Naive thymus-derived CD4-positive, alpha-beta T cell (primary cell): ENCODE measurements around the gene ERH. TPM values are rescaled to one million over a fixed set of nuclear protein-coding genes. Genes with fewer than 3 reads are reported as not detected.
A peak's percentile ranks its signal among the peaks of the same experiment; 100 is the strongest.

Experiments used
- ATAC-seq: fragments of 150-1000 bp; cut with Tn5 transposase; 2 replicates; pipeline ENCODE4 v1.10.0; 2021; ENCODE audit warnings: mild to moderate bottlenecking, moderate library complexity
- CTCF ChIA-PET: fragments of 350-600 bp; sonication (Branson Sonifier 250); formaldehyde crosslinking; loops from one replicate; lab custom pipeline; 2021; ENCODE audit warnings: antibody characterized with exemption; lab: Charles Lee
- POLR2A ChIA-PET: fragments of 350-600 bp; sonication (Branson Sonifier 250); formaldehyde crosslinking; loops from one replicate; lab custom pipeline; 2021; ENCODE audit warnings: antibody characterized with exemption, inconsistent platforms; lab: Charles Lee
- DNase-seq, 9 donors: peaks; one replicate each; pipeline versions ENCODE4 v3.0.0 to v3.0.0-alpha.2; 2020 to 2022; ENCODE audit warnings: mixed read lengths in 1 of 9
- H3K27ac ChIP-seq: one replicate; pipeline ENCODE4 v1.7.0; 2013; ENCODE audit warnings: mild to moderate bottlenecking, low read depth, low read length, moderate library complexity
- H3K27me3 ChIP-seq, 2 donors: one replicate each; pipeline ENCODE4 v1.7.0; 2013; ENCODE audit warnings: low read length in 2 of 2, mild to moderate bottlenecking in 2 of 2, moderate library complexity in 2 of 2; ENCODE audit not compliant: control insufficient read depth in 2 of 2, insufficient read depth in 2 of 2
- H3K36me3 ChIP-seq, 3 experiments: 1 replicate in 2 of 3; 2 replicates in 1 of 3; pipeline ENCODE4 v1.7.0; 2013; ENCODE audit warnings: low read length in 3 of 3, mild to moderate bottlenecking in 3 of 3, moderate library complexity in 1 of 3; ENCODE audit not compliant: insufficient read depth in 3 of 3, control insufficient read depth in 2 of 3
- H3K4me1 ChIP-seq, 2 donors: one replicate each; pipeline ENCODE4 v1.7.0; 2013; ENCODE audit warnings: low read length in 2 of 2, mild to moderate bottlenecking in 2 of 2, moderate library complexity in 1 of 2; ENCODE audit not compliant: control insufficient read depth in 2 of 2, insufficient read depth in 2 of 2
- H3K4me3 ChIP-seq: 2 replicates; pipeline ENCODE4 v1.7.0; 2013; ENCODE audit warnings: mild to moderate bottlenecking, low read length
- H3K9me3 ChIP-seq, 3 experiments: 1 replicate in 2 of 3; 2 replicates in 1 of 3; pipeline ENCODE4 v1.7.0; 2013; ENCODE audit warnings: low read length in 3 of 3; ENCODE audit not compliant: control insufficient read depth in 2 of 3
- H3K27ac Mint-ChIP-seq, 9 donors: one replicate each; pipeline ENCODE4 v1.8.0; 2020 to 2022; ENCODE audit warnings: mixed read lengths in 9 of 9, mild to moderate bottlenecking in 8 of 9, moderate library complexity in 5 of 9, inconsistent platforms in 2 of 9
- H3K27me3 Mint-ChIP-seq, 5 donors: one replicate each; pipeline ENCODE4 v1.8.0; 2021 to 2022; ENCODE audit warnings: mixed read lengths in 5 of 5, mild to moderate bottlenecking in 1 of 5
- H3K36me3 Mint-ChIP-seq, 5 donors: one replicate each; pipeline ENCODE4 v1.8.0; 2020 to 2022; ENCODE audit warnings: mixed read lengths in 5 of 5, mild to moderate bottlenecking in 3 of 5, inconsistent platforms in 1 of 5
- H3K4me1 Mint-ChIP-seq, 7 donors: one replicate each; pipeline ENCODE4 v1.8.0; 2020 to 2022; ENCODE audit warnings: mixed read lengths in 7 of 7, mild to moderate bottlenecking in 3 of 7, inconsistent platforms in 1 of 7
- H3K4me3 Mint-ChIP-seq, 10 donors: one replicate each; pipeline ENCODE4 v1.8.0; 2020 to 2022; ENCODE audit warnings: mild to moderate bottlenecking in 10 of 10, mixed read lengths in 10 of 10, moderate library complexity in 6 of 10, inconsistent platforms in 2 of 10
- H3K9me3 Mint-ChIP-seq, 11 donors: one replicate each; pipeline ENCODE4 v1.8.0; 2020 to 2022; ENCODE audit warnings: mixed read lengths in 11 of 11, mild to moderate bottlenecking in 4 of 11, inconsistent platforms in 1 of 11, moderate library complexity in 1 of 11
- intact Hi-C, 2 donors: fragments of 100-400 bp; cut with micrococcal nuclease; formaldehyde crosslinking; loops; one replicate each; pipeline ENCODE4 v1.15.1; 2023
- polyA plus RNA-seq, 2 donors: library from polyadenylated mRNA; unstranded; fragments of 300-500 nt; fragmentation: Illumina TruSeq; gene quantifications; one replicate each; pipeline ENCODE4 v1.2.3, GENCODE V29; 2021
- total RNA-seq, 6 experiments: library from RNA in 5 of 6; stranded (reverse) in 5 of 6; gene quantifications; 1 replicate in 5 of 6; 2 replicates in 1 of 6; pipeline ENCODE4 v1.2.3 and lab custom pipeline; 2021 to 2026

ERH gene
- total and polyA plus RNA-seq, 7 experiments from 2014 or later, result 26.4 to 330 (median 93.7) TPM

GRCh38 chr14:69363964-69364363 lies 34.1 kb downstream of the ERH start:
- no peak for ATAC-seq
- Histone ChIP-seq H3K36me3 (no peaks in the 10 kb centered on the region), H3K27ac (no peak overlapping the region), H3K4me1 (no peaks in the 10 kb centered on the region), H3K4me3 (no peak overlapping the region), H3K27me3 (no peaks in the 10 kb centered on the region), H3K9me3 (no peaks in the 10 kb centered on the region)
- intact Hi-C loops, result no loop called here
- H3K4me3 Mint-ChIP-seq, result no peak overlapping the region
- H3K27me3 Mint-ChIP-seq, result peaks cover 0 to 32% (median 0%) of the 10 kb centered on the region in 5 donors
- DNase-seq, result no peak
- H3K4me1 Mint-ChIP-seq, result peaks cover 0 to 2% (median 0%) of the 10 kb centered on the region in 7 donors
- peaks cover 0 to 4% (median 0%) of the 10 kb centered on the region in 5 donors for H3K36me3 Mint-ChIP-seq
- no peaks in the 10 kb centered on the region for H3K9me3 Mint-ChIP-seq
- no peak overlapping the region for H3K27ac Mint-ChIP-seq
- ChIA-PET CTCF (no interaction called here), POLR2A (no interaction called here)

- intact Hi-C loops, result no loop called here
Observed at GRCh38 chr14:69363055-69363454, 35.0 kb downstream of the ERH start.

GRCh38 chr14:69360438-69361108 lies 37.5 kb downstream of the ERH start:
- Histone ChIP-seq H3K4me3 (no peak overlapping the region), H3K9me3 (no peaks in the 10 kb centered on the region), H3K4me1 (no peaks in the 10 kb centered on the region), H3K27ac (no peak overlapping the region), H3K27me3 (no peaks in the 10 kb centered on the region), H3K36me3 (no peaks in the 10 kb centered on the region)
- peak overlapping the region in 1 of 9 donors; percentile 71 for H3K27ac Mint-ChIP-seq
- no peaks in the 10 kb centered on the region for H3K9me3 Mint-ChIP-seq
- H3K36me3 Mint-ChIP-seq, result no peaks in the 10 kb centered on the region
- ChIA-PET POLR2A (no interaction called here), CTCF (interaction anchor here (0.7 kb wide), 1 partner anchor 100 kb away, joined by 3 read pairs; no protein-coding TSS in a partner anchor)
- peaks cover 0 to 10% (median 0%) of the 10 kb centered on the region in 7 donors for H3K4me1 Mint-ChIP-seq
- ATAC-seq (no peak), DNase-seq (no peak)
- peaks cover 0 to 36% (median 0%) of the 10 kb centered on the region in 5 donors for H3K27me3 Mint-ChIP-seq
- H3K4me3 Mint-ChIP-seq, result no peak overlapping the region
- intact Hi-C loops, result no loop called here

More at GRCh38 chr14:69363055-69363454, 35.0 kb downstream of the ERH start:
- peak overlapping the region in 1 of 9 donors; percentile 51 for H3K27ac Mint-ChIP-seq
- no peaks in the 10 kb centered on the region for H3K9me3 Mint-ChIP-seq
- Histone ChIP-seq H3K9me3 (no peaks in the 10 kb centered on the region), H3K27me3 (no peaks in the 10 kb centered on the region), H3K36me3 (no peaks in the 10 kb centered on the region), H3K4me1 (no peaks in the 10 kb centered on the region), H3K4me3 (no peak overlapping the region), H3K27ac (no peak overlapping the region)
- H3K4me3 Mint-ChIP-seq, result no peak overlapping the region
- peaks cover 0 to 10% (median 0%) of the 10 kb centered on the region in 7 donors for H3K4me1 Mint-ChIP-seq
- ChIA-PET POLR2A (no interaction called here), CTCF (no interaction called here)
- peaks cover 0 to 4% (median 0%) of the 10 kb centered on the region in 5 donors for H3K36me3 Mint-ChIP-seq
- H3K27me3 Mint-ChIP-seq, result peaks cover 0 to 35% (median 0%) of the 10 kb centered on the region in 5 donors
- ATAC-seq (no peak), DNase-seq (no peak)

GRCh38 chr14:69358966-69359365 lies 39.1 kb downstream of the ERH start:
- Mint-ChIP-seq H3K27me3 (peaks cover 0 to 31% (median 0%) of the 10 kb centered on the region in 5 donors), H3K4me3 (no peak overlapping the region), H3K4me1 (peaks cover 3 to 24% (median 9%) of the 10 kb centered on the region in 7 donors), H3K9me3 (peaks cover 0 to 2% (median 0%) of the 10 kb centered on the region in 11 donors), H3K36me3 (peaks cover 0 to 4% (median 0%) of the 10 kb centered on the region in 5 donors), H3K27ac (peak overlapping the region in 1 of 9 donors; percentile 2)
- H3K27ac ChIP-seq, result no peak overlapping the region
- no peaks in the 10 kb centered on the region for H3K27me3 ChIP-seq
- no peak for DNase-seq
- intact Hi-C loops, result no loop called here
- peaks cover 4 to 8% of the 10 kb centered on the region in 2 donors for H3K4me1 ChIP-seq
- no peak overlapping the region for H3K4me3 ChIP-seq
- ChIA-PET POLR2A (no interaction called here), CTCF (interaction anchor here (1.4 kb wide), 1 partner anchor 12 kb away, joined by 3 read pairs; no protein-coding TSS in a partner anchor)
- no peaks in the 10 kb centered on the region for H3K9me3 ChIP-seq
- no peaks in the 10 kb centered on the region for H3K36me3 ChIP-seq
- ATAC-seq, result no peak

GRCh38 chr14:69358233-69358963 lies 39.7 kb downstream of the ERH start:
- H3K9me3 Mint-ChIP-seq, result peaks cover 0 to 2% (median 0%) of the 10 kb centered on the region in 11 donors
- no peaks in the 10 kb centered on the region for H3K36me3 ChIP-seq
- peak in 1 of 9 donors; percentile 47 for DNase-seq
- no peak overlapping the region for H3K4me3 ChIP-seq
- H3K27me3 Mint-ChIP-seq, result peaks cover 0 to 31% (median 0%) of the 10 kb centered on the region in 5 donors
- no peak overlapping the region for H3K4me3 Mint-ChIP-seq
- intact Hi-C loops, result no loop called here
- H3K9me3 ChIP-seq, result no peaks in the 10 kb centered on the region
- ChIA-PET POLR2A (no interaction called here), CTCF (interaction anchor here (1.4 kb wide), 1 partner anchor 12 kb away, joined by 3 read pairs; no protein-coding TSS in a partner anchor)
- no peak overlapping the region for H3K27ac ChIP-seq
- peaks cover 4 to 9% of the 10 kb centered on the region in 2 donors for H3K4me1 ChIP-seq
- H3K27me3 ChIP-seq, result no peaks in the 10 kb centered on the region
- peak overlapping the region in 1 of 9 donors; percentile 2 for H3K27ac Mint-ChIP-seq
- H3K4me1 Mint-ChIP-seq, result peaks cover 6 to 24% (median 9%) of the 10 kb centered on the region in 7 donors
- peaks cover 0 to 4% (median 0%) of the 10 kb centered on the region in 5 donors for H3K36me3 Mint-ChIP-seq
- ATAC-seq, result no peak

GRCh38 chr14:69357544-69358200 lies 40.4 kb downstream of the ERH start:
- CTCF ChIA-PET, result interaction anchor here (1.4 kb wide), 1 partner anchor 11 kb away, joined by 3 read pairs; no protein-coding TSS in a partner anchor

More at GRCh38 chr14:69357544-69358200, 40.4 kb downstream of the ERH start:
- Mint-ChIP-seq H3K27me3 (peaks cover 0 to 24% (median 0%) of the 10 kb centered on the region in 5 donors), H3K4me1 (peaks cover 6 to 24% (median 9%) of the 10 kb centered on the region in 7 donors), H3K4me3 (no peak overlapping the region), H3K27ac (no peak overlapping the region), H3K9me3 (peaks cover 0 to 2% (median 0%) of the 10 kb centered on the region in 11 donors), H3K36me3 (peaks cover 0 to 4% (median 0%) of the 10 kb centered on the region in 5 donors)
- DNase-seq (no peak), ATAC-seq (no peak)
- H3K36me3 ChIP-seq, result no peaks in the 10 kb centered on the region
- intact Hi-C loops, result no loop called here
- POLR2A ChIA-PET, result no interaction called here
- H3K4me3 ChIP-seq, result no peak overlapping the region
- no peak overlapping the region for H3K27ac ChIP-seq
- H3K27me3 ChIP-seq, result no peaks in the 10 kb centered on the region
- peaks cover 4 to 9% of the 10 kb centered on the region in 2 donors for H3K4me1 ChIP-seq
- H3K9me3 ChIP-seq, result no peaks in the 10 kb centered on the region
